ENCODE results near the gene BPIFA3.

DNA sequence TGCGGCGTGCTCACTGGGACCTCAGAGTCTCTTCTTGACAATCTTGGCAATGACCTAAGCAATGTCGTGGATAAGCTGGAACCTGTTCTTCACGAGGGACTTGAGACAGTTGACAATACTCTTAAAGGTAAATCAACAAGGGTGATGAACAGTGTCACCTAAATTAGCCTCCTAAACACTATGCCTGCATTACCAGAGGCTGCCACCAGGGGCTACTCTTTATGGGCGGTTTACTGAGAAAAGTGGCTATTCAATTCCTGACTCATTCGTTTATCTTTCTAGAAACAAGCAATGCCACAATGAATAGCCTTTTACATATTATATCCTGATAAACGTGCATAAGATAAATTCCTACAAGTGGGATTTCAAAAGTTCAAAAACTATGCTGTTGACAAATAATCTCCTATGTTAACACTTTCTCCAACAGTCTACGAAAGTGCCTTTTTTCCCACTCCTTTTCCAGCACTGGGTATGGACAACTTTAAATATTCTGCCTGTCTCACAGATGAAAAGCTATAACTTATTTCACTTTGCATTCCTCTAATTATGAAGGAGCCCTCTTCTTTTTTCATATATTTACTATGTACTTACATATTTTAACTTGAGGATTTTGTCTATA is 47.9 kb upstream of the BPIFA3 start:
- TF ChIP-seq, protein P1, sequence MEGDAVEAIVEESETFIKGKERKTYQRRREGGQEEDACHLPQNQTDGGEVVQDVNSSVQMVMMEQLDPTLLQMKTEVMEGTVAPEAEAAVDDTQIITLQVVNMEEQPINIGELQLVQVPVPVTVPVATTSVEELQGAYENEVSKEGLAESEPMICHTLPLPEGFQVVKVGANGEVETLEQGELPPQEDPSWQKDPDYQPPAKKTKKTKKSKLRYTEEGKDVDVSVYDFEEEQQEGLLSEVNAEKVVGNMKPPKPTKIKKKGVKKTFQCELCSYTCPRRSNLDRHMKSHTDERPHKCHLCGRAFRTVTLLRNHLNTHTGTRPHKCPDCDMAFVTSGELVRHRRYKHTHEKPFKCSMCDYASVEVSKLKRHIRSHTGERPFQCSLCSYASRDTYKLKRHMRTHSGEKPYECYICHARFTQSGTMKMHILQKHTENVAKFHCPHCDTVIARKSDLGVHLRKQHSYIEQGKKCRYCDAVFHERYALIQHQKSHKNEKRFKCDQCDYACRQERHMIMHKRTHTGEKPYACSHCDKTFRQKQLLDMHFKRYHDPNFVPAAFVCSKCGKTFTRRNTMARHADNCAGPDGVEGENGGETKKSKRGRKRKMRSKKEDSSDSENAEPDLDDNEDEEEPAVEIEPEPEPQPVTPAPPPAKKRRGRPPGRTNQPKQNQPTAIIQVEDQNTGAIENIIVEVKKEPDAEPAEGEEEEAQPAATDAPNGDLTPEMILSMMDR (IDR thresholded peaks at IDR 0.05), result peak in 7 of 12 donors; percentile 11 to 52 (median 30)
- no peak for TF ChIP-seq POLR2A (IDR thresholded peaks at IDR 0.05)
